HG02763 (cell line): Measurements from ENCODE around the gene TNFRSF1A.

Experiments used
- ATAC-seq: cut with Tn5 transposase; IDR thresholded peaks from one replicate; pipeline ENCODE4 v1.9.1; 2021; ENCODE audit warnings: mild to moderate bottlenecking, moderate library complexity; ENCODE audit not compliant: unreplicated experiment

Gene TNFRSF1A

DNA sequence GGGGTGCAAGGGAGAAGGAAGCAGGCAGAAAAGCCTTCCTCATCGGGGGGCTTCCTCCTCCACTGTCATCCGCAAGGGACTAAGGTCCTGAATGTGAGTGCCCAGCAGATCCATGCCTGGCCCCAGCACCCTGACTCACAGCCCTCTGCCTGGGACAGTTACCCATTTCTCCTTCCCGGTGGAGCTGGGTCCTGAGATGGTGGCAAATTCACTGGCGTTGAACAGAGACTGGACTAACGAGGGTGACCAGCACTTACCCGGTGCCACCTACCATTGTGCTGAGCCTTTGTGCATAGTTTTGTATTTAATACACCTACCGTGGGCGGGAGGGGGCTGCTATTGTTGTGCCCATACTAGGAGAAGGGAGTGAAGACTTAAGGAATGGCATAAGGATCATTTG lies 62.2 kb downstream of the TNFRSF1A start:
- no peak for ATAC-seq

DNA sequence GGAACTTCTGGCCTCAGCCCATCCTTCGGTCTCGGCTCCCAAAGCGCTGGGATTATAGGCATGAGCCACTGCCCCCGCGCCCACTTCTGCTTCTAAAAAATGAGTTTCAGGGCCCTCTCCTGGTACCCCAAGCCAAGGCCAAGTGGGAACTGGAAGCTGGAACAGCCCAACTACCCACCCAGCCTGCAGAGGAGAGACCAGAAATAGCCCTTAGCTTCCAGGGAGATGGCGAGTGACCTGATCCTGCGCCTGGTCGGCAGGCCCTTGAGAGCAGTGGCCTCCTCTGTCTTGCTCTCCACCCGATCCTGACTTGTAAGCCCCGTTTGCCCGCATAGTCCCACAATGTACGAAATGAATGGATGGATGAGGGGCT lies 62.6 kb downstream of the TNFRSF1A start:
- no peak for ATAC-seq
